Omental fat pad (tissue), 4 donors: ENCODE data around the gene GRXCR2. TPM values are rescaled to one million over a fixed set of nuclear protein-coding genes. Genes with fewer than 3 reads are reported as not detected.

Source experiments
- ATAC-seq: fragments of 150-250 bp; one replicate; pipeline ENCODE4 v1.9.1; 2016; ENCODE audit warnings: mild to moderate bottlenecking, moderate library complexity; ENCODE audit not compliant: low FRiP score
- DNase-seq: peaks from one replicate; pipeline ENCODE4 v3.0.0-alpha.2; 2019; ENCODE audit warnings: low spot score
- CTCF ChIP-seq, 3 donors: fragments of 450-650 bp; IDR thresholded peaks; one replicate each; pipeline ENCODE4 v1.5.1; 2016 to 2017; ENCODE audit warnings: antibody characterized with exemption in 3 of 3, mild to moderate bottlenecking in 3 of 3, moderate library complexity in 2 of 3
- total RNA-seq, 4 donors: library from RNA; depleted of rRNA; stranded (reverse); fragments of >200 nt; gene quantifications; one replicate each; pipeline ENCODE4 v1.1.0, GENCODE V29; 2016

Gene GRXCR2
- not detected for total RNA-seq

- ATAC-seq (no peak), DNase-seq (no peak)
- TF ChIP-seq CTCF (IDR thresholded peaks at IDR 0.05), result no peak
Observed at GRCh38 chr5:145872914-145873313, at the start of gene GRXCR2. Gene GRXCR2 (minus strand): TSS chr5:145873014. CDS start chr5:145872968, 46 bp downstream.

- DNase-seq, result no peak
- no peak for ATAC-seq
- no peak for TF ChIP-seq CTCF (IDR thresholded peaks at IDR 0.05)
Observed at GRCh38 chr5:145922059-145922458, 49.2 kb upstream of the GRXCR2 start.

GRCh38 chr5:145921211-145921610 lies 48.4 kb upstream of the GRXCR2 start:
- no peak for ATAC-seq
- DNase-seq, result no peak
- no peak for TF ChIP-seq CTCF (IDR thresholded peaks at IDR 0.05)

- no peak for TF ChIP-seq CTCF (IDR thresholded peaks at IDR 0.05)
- DNase-seq (no peak), ATAC-seq (no peak)
Observed at GRCh38 chr5:145920542-145921210, 47.9 kb upstream of the GRXCR2 start.

GRCh38 chr5:145919413-145919812 lies 46.6 kb upstream of the GRXCR2 start:
- DNase-seq (no peak), ATAC-seq (no peak)
- no peak for TF ChIP-seq CTCF (IDR thresholded peaks at IDR 0.05)

GRCh38 chr5:145918397-145918796 lies 45.6 kb upstream of the GRXCR2 start:
- no peak for TF ChIP-seq CTCF (IDR thresholded peaks at IDR 0.05)
- ATAC-seq (no peak), DNase-seq (no peak)

- TF ChIP-seq CTCF (IDR thresholded peaks at IDR 0.05), result no peak
- no peak for ATAC-seq
- no peak for DNase-seq
Observed at GRCh38 chr5:145917288-145917687, 44.5 kb upstream of the GRXCR2 start.
